Measurements from ENCODE around the gene IL13RA1.
"Not testable (repeated sequence)": the region's sequence is repeated elsewhere in the genome, so short reads cannot be mapped to it uniquely, and the experiment has no call there.

IL13RA1 gene

GRCh38 chrX:118729042-118729652 lies 1.7 kb downstream of the IL13RA1 start:
- DNase-seq (ENCODE audit: low read depth, low spot score) = no peak

DNA sequence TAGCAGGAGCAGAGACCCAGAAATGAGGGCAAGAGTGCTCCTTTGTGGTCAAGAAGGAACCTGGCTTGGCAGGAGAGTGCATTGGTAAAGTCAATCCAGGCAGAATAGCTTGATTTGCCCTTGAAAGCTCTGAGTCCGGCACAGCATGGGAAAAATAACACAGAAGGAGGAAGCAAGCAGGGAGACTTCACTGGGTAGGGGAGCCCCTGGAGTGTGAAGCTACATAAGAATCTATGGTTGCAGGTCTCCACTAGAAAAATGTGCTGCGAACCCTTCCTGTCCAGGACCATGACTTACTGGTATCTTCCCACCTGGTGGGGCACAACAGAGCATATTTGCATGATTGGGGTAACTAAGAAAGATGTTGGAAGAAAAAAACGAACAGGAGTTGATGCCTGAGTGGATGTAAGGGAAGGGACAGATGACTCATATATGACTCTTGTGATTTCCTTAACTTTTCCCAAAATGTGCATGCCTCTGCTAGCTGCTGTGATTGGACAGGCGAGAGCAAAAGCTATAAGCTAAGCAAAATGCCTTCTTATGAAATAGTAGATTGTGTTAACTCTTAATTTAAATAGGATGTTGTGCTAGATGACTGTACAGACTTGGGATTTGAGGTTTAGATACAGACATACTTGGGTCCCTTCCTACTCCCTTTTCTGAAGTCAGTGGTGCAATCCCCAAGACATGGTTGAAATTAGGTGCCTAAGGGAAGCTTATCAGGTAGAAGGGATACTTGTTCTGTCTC lies 3.3 kb downstream of the IL13RA1 start:
- DNase-seq (ENCODE audit: low read depth, low spot score) = no peak

- not testable (repeated sequence) for DNase-seq (ENCODE audit: low read depth, low spot score)
These were observed 5.1 kb downstream of the IL13RA1 start for GRCh38 chrX:118732551-118732950.

- no peak for DNase-seq (ENCODE audit: low read depth, low spot score)
These were observed 7.5 kb downstream of the IL13RA1 start for GRCh38 chrX:118734909-118735308.

DNA sequence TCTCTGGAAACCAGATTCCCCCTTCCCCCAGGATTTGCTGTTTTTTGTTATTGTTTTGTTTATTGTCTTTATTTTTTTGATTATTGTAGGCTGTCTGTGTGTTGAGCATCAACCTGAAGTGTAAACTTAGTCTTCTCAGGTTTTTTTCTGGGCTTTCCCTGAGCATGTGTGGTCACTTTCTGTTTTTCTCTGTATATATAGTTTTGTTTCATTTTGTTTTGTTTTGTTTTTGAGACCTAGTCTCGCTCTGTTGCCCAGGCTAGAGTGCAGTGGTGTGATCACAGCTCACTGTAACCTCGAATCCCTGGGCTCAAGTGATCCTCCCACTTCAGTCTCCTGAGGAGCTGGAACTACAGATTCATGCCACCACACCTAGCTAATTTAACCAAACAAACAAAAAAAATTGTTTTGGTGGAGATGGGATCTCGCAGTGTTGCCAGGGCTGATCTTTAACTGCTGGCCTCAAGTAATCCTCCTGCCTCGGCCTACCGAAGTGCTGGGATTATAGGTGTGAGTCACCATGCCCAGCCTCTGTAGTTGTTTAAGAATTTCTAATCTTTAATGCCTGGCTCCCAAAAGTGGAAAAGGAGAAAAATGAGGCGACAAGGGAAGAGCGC lies 9.1 kb downstream of the IL13RA1 start:
- no peak for DNase-seq (ENCODE audit: low read depth, low spot score)

GRCh38 chrX:118739577-118739976 lies 12.2 kb downstream of the IL13RA1 start:
- no peak for DNase-seq (ENCODE audit: low read depth, low spot score)

DNA sequence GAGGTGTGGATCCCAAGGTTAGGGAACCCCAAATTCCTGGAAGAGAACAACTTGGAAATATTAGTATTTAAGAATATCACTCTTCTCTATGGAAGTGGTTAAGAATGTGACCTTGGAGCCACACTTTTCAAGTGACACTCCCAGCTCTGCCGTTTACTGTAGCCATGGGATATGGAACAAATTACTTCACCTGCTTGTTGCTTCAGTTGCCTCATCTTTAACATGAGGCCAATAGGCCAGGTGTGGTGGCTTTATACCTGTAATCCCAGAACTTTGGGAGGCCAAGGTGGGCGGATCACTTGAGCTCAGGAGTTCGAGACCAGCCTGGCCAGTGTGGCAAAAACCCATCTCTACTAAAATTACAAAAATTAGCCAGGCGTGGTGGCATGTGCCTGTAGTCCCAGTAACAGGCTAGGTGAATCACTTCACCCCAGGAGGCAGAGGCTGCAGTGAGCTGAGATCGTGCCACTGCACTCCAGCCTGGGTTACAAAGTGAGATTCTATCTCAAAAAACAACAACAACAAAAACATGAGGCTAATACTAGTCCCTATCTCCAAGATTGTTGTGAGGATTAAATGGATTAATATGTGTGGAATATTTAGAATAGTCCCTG lies 13.0 kb downstream of the IL13RA1 start:
- no peak for DNase-seq (ENCODE audit: low read depth, low spot score)

- no peak for DNase-seq (ENCODE audit: low read depth, low spot score)
These were observed 14.8 kb downstream of the IL13RA1 start for GRCh38 chrX:118742176-118742575.

DNA sequence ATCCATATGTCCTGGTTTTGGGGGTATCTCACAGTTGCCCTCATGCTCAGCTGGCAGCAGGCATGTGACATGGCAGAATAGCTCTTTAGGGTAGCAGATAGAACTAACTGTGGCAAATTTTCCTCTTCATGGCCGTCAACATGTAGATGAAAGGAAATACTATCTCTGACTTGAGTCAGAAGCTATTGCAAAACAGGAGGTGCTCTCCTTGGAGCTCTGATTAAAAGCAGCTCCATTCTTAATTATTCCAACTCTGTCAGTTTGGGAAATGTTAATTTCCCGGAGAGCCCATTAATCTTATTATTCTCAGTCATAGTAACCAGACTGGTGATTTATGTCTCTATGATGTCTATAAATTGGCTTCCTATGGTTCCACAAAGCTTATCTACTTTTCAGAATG lies 18.2 kb downstream of the IL13RA1 start:
- DNase-seq (ENCODE audit: low read depth, low spot score) = no peak

- no peak for DNase-seq (ENCODE audit: low read depth, low spot score)
These were observed 24.8 kb downstream of the IL13RA1 start for GRCh38 chrX:118751950-118752783.

DNA sequence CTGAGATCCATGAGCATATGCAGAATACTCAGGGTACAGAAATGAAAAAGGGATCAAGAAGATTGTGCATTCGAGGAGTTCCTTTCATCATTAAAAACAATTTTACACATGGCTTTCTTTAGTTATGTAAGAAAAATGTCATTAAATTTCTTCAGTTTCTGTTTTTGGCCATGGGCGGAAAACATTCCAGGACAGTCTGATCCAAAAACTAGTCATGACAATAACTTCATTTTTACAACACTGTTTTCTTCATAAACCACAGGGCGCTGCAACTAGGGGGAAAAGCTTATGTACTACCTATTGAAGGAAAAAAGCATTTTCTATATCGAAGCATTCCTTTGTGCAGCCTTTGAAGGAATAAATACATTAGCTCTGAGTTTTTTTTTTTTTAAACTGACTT lies 28.2 kb downstream of the IL13RA1 start:
- no peak for DNase-seq (ENCODE audit: low read depth, low spot score)

DNA sequence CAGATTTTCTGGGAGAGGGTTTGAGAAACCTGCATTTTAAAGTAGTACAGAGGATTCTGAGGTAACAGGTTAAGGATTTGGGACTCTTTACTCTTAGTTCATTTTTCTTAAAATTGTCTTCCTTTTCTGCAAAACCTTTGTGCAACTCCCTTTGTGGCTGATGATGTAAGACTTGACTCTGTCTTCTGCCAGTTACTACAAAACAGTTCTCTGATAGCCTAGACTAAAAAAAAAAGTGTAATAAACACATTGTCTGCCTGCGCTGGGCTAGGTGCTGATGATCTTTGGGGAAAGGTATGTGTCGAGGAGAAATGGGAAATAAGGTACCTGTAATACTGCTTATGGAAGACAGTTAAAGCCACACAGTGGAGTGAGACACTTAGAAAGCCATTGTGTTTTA lies 28.7 kb downstream of the IL13RA1 start:
- DNase-seq (ENCODE audit: low read depth, low spot score) = no peak

DNA sequence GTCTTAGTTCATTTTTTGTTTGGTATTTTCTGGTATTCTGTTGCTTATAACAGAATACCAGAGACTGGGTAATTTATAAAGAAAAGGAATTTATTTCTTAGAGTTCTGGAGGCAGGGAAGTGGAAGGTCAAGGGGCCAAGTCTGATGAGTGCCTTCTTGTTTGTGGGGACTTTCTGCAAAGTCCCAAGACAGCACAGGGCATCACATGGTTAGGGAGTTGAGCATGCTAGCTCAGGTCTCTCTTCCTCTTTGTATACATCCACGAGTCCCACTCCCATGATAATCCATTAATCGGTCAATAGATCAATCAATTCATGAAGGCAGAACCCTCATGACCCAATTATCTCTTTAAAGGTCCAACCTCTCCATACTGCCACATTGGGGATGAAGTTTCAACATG lies 31.1 kb downstream of the IL13RA1 start:
- no peak for DNase-seq (ENCODE audit: low read depth, low spot score)

DNA sequence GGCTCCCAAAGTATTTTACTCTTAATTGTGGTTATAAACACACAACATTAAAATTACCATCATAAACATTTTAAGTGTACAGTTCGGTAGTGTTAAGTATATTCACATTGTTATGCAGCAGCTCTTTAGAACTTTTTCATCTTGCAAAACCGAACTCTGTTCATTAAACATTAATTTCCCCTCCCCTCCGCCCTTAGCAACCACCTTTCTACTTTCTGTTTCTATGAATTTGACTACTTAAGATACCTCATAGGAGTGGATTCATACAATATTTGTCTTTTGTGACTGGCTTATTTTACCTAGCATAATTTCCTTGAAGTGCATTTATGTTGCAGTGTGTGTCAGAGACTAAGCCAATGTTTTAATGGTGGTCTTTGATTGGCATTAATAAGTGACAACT lies 32.6 kb downstream of the IL13RA1 start:
- DNase-seq (ENCODE audit: low read depth, low spot score) = no peak

- no peak for DNase-seq (ENCODE audit: low read depth, low spot score)
These were observed 34.7 kb downstream of the IL13RA1 start for GRCh38 chrX:118761939-118762707.

- no peak for DNase-seq (ENCODE audit: low read depth, low spot score)
These were observed 36.1 kb downstream of the IL13RA1 start for GRCh38 chrX:118763489-118763888.

DNA sequence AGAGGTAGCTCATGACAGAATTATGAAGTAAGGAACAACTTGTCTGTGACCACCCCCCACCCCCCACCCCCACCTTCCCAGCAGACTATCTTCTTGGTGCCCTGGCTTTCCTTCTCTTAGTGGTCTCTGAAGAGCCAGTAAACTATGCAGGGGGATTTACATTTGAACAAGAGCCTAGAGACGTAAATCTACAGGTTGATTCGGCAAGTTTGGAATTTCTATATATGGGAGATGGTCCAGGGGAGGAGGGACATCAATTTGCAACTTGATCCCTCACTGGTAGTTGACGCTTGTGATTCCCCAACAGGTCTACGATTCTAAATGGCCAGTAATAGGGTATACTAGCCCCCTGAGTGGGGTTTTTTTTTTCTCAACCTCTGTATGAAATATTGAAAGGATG lies 36.7 kb downstream of the IL13RA1 start:
- DNase-seq (ENCODE audit: low read depth, low spot score) = peak; percentile 9

DNA sequence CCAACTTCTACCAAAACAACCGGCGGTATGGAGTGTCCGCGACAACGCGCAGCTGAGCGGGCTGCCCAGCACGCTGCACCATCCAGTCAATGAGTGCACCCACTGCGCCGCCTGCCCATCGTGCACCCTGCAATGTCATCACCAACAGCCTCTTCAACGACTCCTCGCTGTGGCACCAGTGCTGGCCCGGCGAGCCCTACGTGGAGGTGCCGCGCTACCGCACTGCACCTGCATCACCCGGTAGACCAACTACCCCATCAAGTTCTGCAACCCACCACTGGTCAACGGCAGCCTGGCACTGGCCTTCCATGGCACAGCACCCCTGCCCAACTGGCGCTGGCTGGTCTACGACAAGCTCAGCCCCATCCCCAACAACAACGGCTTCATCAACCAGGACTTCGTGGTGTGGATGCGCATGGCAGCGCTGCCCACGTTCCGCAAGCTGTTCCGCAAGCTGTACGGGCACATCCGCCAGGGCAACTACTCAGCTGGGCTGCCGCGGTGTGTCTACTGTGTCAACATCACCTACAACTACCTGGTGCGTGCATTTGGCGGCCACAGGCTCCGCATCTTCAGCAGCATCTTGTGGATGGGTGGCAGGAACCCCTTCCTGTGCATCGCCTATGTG lies 42.8 kb downstream of the IL13RA1 start:
- no peak for DNase-seq (ENCODE audit: low read depth, low spot score)

DNA sequence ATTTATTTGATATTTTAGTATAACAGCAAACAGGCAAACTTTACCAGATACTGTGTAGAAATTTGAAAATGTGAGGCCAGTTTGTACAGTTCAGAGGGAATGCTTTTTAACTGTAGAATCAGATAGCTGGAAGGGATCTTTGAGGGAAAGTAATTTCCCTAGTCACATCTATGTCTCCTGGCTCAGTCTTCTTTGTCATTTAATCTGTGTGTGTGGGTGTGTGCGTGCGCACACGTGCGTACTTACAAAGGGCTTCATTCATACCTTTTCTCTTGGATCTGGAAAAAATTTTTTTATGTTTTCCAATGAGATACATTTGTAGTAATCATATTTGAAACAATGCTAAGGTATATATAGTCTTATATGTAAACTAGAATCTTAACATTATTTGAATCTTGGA lies 44.6 kb downstream of the IL13RA1 start:
- DNase-seq (ENCODE audit: low read depth, low spot score) = no peak

GRCh38 chrX:118773782-118774181 lies 46.4 kb downstream of the IL13RA1 start:
- DNase-seq (ENCODE audit: low read depth, low spot score) = no peak

DNA sequence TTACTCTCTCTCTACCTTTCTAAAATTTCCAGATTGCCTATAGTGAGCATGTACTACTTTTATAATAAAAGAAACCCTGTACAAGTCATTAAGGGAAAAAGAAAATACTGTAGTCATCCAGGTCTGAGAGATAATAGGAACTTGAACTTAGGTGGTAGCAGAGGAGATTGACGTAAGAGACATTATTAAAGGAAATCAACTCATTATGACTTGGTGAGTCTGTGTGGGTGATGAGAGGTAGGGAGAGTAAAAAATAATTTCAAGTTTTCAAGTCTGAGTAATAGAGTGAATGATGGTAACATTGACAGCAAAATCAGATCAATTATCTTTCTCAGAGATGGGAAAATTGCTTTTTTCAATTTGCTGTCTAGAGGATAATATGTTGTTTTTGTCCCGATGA lies 52.2 kb downstream of the IL13RA1 start:
- DNase-seq (ENCODE audit: low read depth, low spot score) = no peak

Data from iPS DF 19.7 (cell line).